OCI-LY7 (cell line): ENCODE data around the gene OST4. TPM values are rescaled to one million over a fixed set of nuclear protein-coding genes. Genes with fewer than 3 reads are reported as not detected.

Experiments
- BruUV-seq: library from RNA; stranded (reverse); fragments of 400-500 nt; replicated peaks from 2 replicates; lab custom pipeline; 2021; lab: Mats Ljungman, UMichigan
- CTCF ChIA-PET: fragments of 300-600 bp; sonication (Branson Sonifier 250); formaldehyde crosslinking; loops from one replicate; lab custom pipeline; 2022; ENCODE audit warnings: antibody characterized with exemption; ENCODE audit not compliant: unreplicated experiment; lab: Charles Lee
- POLR2A ChIA-PET: fragments of 300-600 bp; sonication (Branson Sonifier 250); formaldehyde crosslinking; loops from one replicate; lab custom pipeline; 2022; ENCODE audit warnings: antibody characterized with exemption; lab: Charles Lee
- DNase-seq: peaks from one replicate; pipeline ENCODE4 v3.0.0-alpha.2; 2015; ENCODE audit warnings: low spot score
- H2AFZ ChIP-seq: fragments of 200-600 bp; sonication (generic), shearing (Covaris generic); 2 replicates; pipeline ENCODE4 v1.6.1; 2014; ENCODE audit warnings: mild to moderate bottlenecking, antibody characterized with exemption, low read length, moderate library complexity
- H3K27ac ChIP-seq: fragments of 200-600 bp; sonication (generic); 2 replicates; pipeline ENCODE4 v1.5.1; 2014; ENCODE audit warnings: mixed run types, low read depth, mild to moderate bottlenecking, moderate library complexity, low read length, inconsistent platforms; ENCODE audit not compliant: poor library complexity, severe bottlenecking
- H3K36me3 ChIP-seq: fragments of 200-600 bp; sonication (generic); 2 replicates; pipeline ENCODE4 v1.6.1; 2014; ENCODE audit warnings: mild to moderate bottlenecking, antibody characterized with exemption, low read length, moderate library complexity, mixed read lengths; ENCODE audit not compliant: insufficient read depth
- H3K4me1 ChIP-seq: fragments of 200-600 bp; sonication (generic); 2 replicates; pipeline ENCODE4 v1.5.1; 2014; ENCODE audit warnings: mild to moderate bottlenecking, low read length; ENCODE audit not compliant: insufficient read depth, poor library complexity, severe bottlenecking
- H3K4me2 ChIP-seq: fragments of 200-600 bp; sonication (generic); 2 replicates; pipeline ENCODE4 v1.6.1; 2014; ENCODE audit warnings: mild to moderate bottlenecking, low read length
- H3K4me3 ChIP-seq: fragments of 200-600 bp; sonication (generic); 2 replicates; pipeline ENCODE4 v1.5.1; 2014; ENCODE audit warnings: mild to moderate bottlenecking, low read depth, low read length; ENCODE audit not compliant: poor library complexity, severe bottlenecking
- H3K79me2 ChIP-seq: fragments of 200-600 bp; sonication (generic); 2 replicates; pipeline ENCODE4 v1.6.1; 2016; ENCODE audit warnings: low read depth, mild to moderate bottlenecking, low read length, moderate library complexity, mixed read lengths; ENCODE audit not compliant: insufficient read depth
- H3K9me2 ChIP-seq: fragments of 200-600 bp; sonication (generic); 2 replicates; pipeline ENCODE4 v1.6.1; 2016; ENCODE audit warnings: mild to moderate bottlenecking, low read length, mixed read lengths; ENCODE audit not compliant: insufficient read depth
- H3K9me3 ChIP-seq: fragments of 200-600 bp; sonication (generic); 2 replicates; pipeline ENCODE4 v1.6.1; 2014; ENCODE audit warnings: mild to moderate bottlenecking, mixed run types, low read length, mixed read lengths
- H4K20me1 ChIP-seq: fragments of 200-600 bp; sonication (generic); 2 replicates; pipeline ENCODE4 v1.6.1; 2014; ENCODE audit warnings: mild to moderate bottlenecking, antibody characterized with exemption, low read length, moderate library complexity, mixed read lengths; ENCODE audit not compliant: insufficient read depth
- EZH2phosphoT487 ChIP-seq: fragments of 200-600 bp; sonication (generic); IDR thresholded peaks from 2 replicates; pipeline ENCODE4 v1.6.1; 2018; ENCODE audit warnings: low read depth, borderline replicate concordance, mild to moderate bottlenecking, mixed run types, antibody characterized with exemption, low read length, moderate library complexity, mixed read lengths
- intact Hi-C: fragments of 100-400 bp; cut with micrococcal nuclease; formaldehyde crosslinking; loops from one replicate; pipeline ENCODE4 v1.10.0; 2022; ENCODE audit not compliant: unreplicated experiment
- total RNA-seq, 2 experiments: library from RNA; depleted of rRNA in 1 of 2; stranded (reverse); fragments of >200 nt in 1 of 2; shearing (Covaris generic) in 1 of 2; gene quantifications; 2 replicates each; pipeline ENCODE4 v1.2.3, GENCODE V29; 2014 to 2022
- TF ChIP-seq, protein P1 (sequence below): fragments of 200-600 bp; sonication (generic); conservative IDR thresholded peaks from 2 replicates; pipeline ENCODE4 v1.5.1; 2014; ENCODE audit warnings: mild to moderate bottlenecking, antibody characterized with exemption, low read length, moderate library complexity, mixed read lengths

Gene OST4
- total RNA-seq, 2 experiments from 2014 or later, result 214 to 267 TPM

DNA sequence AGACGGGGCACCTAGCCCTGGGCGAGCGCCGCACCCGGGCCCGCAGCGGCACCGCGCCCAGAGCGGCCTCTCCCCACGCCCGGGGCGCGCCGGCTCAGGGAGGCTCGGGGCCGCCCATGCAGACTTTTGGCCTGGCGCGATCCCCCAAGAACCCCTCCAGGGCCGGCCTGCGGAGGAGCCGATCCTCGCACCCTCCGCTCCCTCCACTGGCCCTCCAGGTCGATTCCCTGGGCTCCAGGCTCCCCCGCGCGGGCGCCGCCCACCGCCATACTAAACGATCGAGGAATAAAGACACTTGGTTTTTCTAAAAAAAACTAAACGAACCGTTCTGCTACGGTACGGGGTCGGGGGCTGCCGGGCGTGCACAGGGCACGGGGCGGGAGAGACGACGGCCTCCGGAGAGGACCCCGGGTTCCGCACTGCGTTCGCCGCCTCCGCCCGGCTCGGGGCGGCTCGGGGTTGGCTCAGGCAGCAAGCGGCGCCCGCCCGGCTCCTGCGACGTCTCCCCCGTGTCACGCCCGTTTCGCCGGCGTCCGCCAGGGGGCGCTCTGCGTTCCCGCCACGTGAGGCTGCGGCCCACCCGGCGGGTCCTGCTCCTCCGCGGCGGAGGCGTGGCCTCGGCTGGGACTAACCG, 14.8 kb upstream of the OST4 start:
- no peaks in the 10 kb centered on the region for H4K20me1 ChIP-seq
- peaks cover 46% of the 10 kb centered on the region for H3K4me1 ChIP-seq
- H3K4me3 ChIP-seq, result peak overlapping the region; percentile 73
- H3K36me3 ChIP-seq, result no peaks in the 10 kb centered on the region
- TF ChIP-seq EZH2phosphoT487, result no peak
- TF ChIP-seq, protein P1, sequence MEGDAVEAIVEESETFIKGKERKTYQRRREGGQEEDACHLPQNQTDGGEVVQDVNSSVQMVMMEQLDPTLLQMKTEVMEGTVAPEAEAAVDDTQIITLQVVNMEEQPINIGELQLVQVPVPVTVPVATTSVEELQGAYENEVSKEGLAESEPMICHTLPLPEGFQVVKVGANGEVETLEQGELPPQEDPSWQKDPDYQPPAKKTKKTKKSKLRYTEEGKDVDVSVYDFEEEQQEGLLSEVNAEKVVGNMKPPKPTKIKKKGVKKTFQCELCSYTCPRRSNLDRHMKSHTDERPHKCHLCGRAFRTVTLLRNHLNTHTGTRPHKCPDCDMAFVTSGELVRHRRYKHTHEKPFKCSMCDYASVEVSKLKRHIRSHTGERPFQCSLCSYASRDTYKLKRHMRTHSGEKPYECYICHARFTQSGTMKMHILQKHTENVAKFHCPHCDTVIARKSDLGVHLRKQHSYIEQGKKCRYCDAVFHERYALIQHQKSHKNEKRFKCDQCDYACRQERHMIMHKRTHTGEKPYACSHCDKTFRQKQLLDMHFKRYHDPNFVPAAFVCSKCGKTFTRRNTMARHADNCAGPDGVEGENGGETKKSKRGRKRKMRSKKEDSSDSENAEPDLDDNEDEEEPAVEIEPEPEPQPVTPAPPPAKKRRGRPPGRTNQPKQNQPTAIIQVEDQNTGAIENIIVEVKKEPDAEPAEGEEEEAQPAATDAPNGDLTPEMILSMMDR, result peak; percentile 79
- intact Hi-C loops, result loop anchor here (1.0 to 2.0 kb wide), 5 partner anchors 15 to 126 kb away; partner anchors contain the start of genes AGBL5, ATRAID, OST4 and SLC5A6
- ChIA-PET POLR2A (interaction anchor here (1.1 to 2.0 kb wide), 3 partner anchors 10 to 43 kb away, joined by 3 to 9 read pairs (median 8); no protein-coding TSS in a partner anchor), CTCF (interaction anchor here (0.6 to 0.9 kb wide), 2 partner anchors 45 to 217 kb away, joined by 3 read pairs; no protein-coding TSS in a partner anchor)
- no peaks in the 10 kb centered on the region for H3K9me2 ChIP-seq
- no TSS peak for BruUV-seq
- peak; percentile 97 for DNase-seq
- no peaks in the 10 kb centered on the region for H3K79me2 ChIP-seq
- no peaks in the 10 kb centered on the region for H3K9me3 ChIP-seq
- peak overlapping the region; percentile 38 for H3K27ac ChIP-seq
- peak overlapping the region; percentile 98 for H3K4me2 ChIP-seq
- peak overlapping the region; percentile 88 for H2AFZ ChIP-seq

- TF ChIP-seq, protein P1, result no peak
- no peak for TF ChIP-seq EZH2phosphoT487
- Histone ChIP-seq H3K27ac (no peak overlapping the region), H4K20me1 (no peaks in the 10 kb centered on the region), H3K9me3 (no peaks in the 10 kb centered on the region), H3K9me2 (no peaks in the 10 kb centered on the region), H3K4me2 (peak overlapping the region; percentile 98), H3K4me3 (peak overlapping the region; percentile 73), H3K36me3 (no peaks in the 10 kb centered on the region), H2AFZ (peak overlapping the region; percentile 88; the same call in 1 of the 2 replicates), H3K4me1 (peaks cover 51% of the 10 kb centered on the region), H3K79me2 (no peaks in the 10 kb centered on the region)
- no TSS peak for BruUV-seq
- no peak for DNase-seq
- intact Hi-C loops, result loop anchor here (1.0 to 2.0 kb wide), 5 partner anchors 14 to 127 kb away; partner anchors contain the start of genes AGBL5, ATRAID, OST4 and SLC5A6
- CTCF ChIA-PET, result interaction anchor here (0.6 kb wide), 1 partner anchor 165 kb away, joined by 4 read pairs; no protein-coding TSS in a partner anchor
- POLR2A ChIA-PET, result interaction anchor here (1.1 kb wide), 1 partner anchor 42 kb away, joined by 3 read pairs; no protein-coding TSS in a partner anchor
These were observed 14.2 kb upstream of the OST4 start for GRCh38 chr2:27085673-27086089.
